ENCODE measurements around the gene AAMP. TPM values are rescaled to one million over a fixed set of nuclear protein-coding genes. Genes with fewer than 3 reads are reported as not detected.
"Not testable (repeated sequence)": the region's sequence is repeated elsewhere in the genome, so short reads cannot be mapped to it uniquely, and the experiment has no call there.

Gene AAMP
- total and polyA plus RNA-seq, 4 donors: 82.1 to 128 (median 113) TPM

DNA sequence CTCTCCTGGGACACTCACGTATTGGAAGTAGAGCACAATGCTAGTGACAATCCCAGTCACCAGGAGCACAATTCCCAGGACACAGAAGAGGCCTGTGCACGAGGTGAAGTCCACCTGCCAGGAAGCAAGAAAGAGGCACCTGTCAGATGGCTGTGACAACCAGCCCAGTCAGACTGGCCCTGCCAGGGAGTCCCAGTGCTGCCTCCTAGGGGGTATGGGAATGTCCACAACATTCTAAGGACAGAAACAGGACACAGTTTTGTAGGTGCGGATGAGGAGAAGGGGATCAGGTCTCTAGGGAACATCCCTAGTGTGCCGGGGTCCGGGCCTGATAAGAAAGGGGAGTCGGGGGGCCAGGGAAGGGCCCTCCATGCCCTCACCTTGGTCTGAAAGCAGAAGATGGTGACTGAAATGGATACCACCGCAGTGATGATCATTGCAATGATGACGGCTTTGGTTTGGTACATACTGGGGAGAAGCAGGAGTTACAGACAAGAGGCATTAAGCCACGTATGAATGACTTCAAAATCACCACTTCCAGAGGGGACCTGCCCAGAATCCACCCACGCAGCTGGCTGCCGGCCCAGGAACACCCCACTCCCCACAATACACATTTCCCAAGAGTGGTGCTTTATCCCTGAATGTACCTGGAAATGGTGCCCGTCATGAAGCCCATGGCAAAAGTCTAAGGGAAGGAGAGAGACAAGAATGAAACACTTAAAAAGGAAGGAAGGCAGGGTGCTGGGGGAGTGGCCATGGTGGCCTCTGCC, 7.2 kb upstream of the AAMP start:
- Histone ChIP-seq H3K27ac (ENCODE audit: low read depth, low read length) (no peak overlapping the region), H3K27me3 (ENCODE audit: control insufficient read depth, insufficient read depth, low read length) (no peaks in the 10 kb centered on the region), H3K36me3 (ENCODE audit: control insufficient read depth, insufficient read depth, low read length) (peaks cover 84% of the 10 kb centered on the region), H3K4me3 (ENCODE audit: low read depth, low read length) (no peak overlapping the region), H3K9me3 (ENCODE audit: control insufficient read depth, insufficient read depth, low read length) (no peaks in the 10 kb centered on the region), H3K4me1 (ENCODE audit: control insufficient read depth, insufficient read depth, low read length) (peaks cover 21% of the 10 kb centered on the region)
- WGBS (ENCODE audit: insufficient coverage): 94% methylated on average over 9 of the region's 12 CpGs
- no peak for DNase-seq (ENCODE audit: low read depth in 4 of 6, low spot score in 6 of 6)

DNA sequence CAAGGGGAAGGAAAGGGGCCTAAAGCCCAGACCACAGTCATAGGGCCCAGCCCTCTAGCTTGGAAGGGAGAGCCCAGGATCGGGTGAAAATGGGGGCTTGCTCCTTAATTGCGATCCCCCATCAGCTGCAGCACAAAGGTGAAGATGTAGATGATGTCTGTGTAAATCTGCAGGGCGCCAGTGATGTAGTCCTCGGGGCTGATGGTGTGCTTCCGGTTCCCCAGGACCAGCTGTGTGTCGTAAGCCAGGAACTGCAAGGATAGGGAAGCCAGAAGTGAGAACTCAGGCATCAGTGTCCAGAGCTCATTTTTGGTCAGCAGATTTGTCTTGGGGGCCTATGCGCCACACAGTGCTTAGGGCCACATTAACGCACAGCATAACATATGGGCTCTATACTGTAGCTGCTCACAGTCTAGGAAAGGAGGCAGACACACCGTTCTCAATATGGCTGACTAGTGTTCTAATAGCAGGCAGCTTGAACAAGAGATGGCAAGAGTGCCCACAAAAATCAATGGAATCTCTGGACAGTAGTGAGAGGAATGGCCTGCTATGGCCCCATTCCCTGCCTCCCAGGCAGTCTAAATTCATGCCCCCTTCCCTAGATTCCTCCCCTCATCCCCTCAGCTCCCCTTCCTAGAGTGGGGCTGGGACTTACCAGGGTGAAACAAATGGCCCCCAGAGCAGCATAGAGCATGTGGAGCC, 5.6 kb upstream of the AAMP start:
- DNase-seq (ENCODE audit: low read depth in 4 of 6, low spot score in 6 of 6): no peak
- WGBS (ENCODE audit: insufficient coverage): 97% methylated on average over 9 of the region's 9 CpGs
- H3K27me3 ChIP-seq (ENCODE audit: control insufficient read depth, insufficient read depth, low read length): no peaks in the 10 kb centered on the region
- peaks cover 76% of the 10 kb centered on the region for H3K36me3 ChIP-seq (ENCODE audit: control insufficient read depth, insufficient read depth, low read length)
- H3K4me1 ChIP-seq (ENCODE audit: control insufficient read depth, insufficient read depth, low read length): peaks cover 22% of the 10 kb centered on the region
- H3K9me3 ChIP-seq (ENCODE audit: control insufficient read depth, insufficient read depth, low read length): no peaks in the 10 kb centered on the region
- H3K4me3 ChIP-seq (ENCODE audit: low read depth, low read length): no peak overlapping the region
- H3K27ac ChIP-seq (ENCODE audit: low read depth, low read length): no peak overlapping the region

DNA sequence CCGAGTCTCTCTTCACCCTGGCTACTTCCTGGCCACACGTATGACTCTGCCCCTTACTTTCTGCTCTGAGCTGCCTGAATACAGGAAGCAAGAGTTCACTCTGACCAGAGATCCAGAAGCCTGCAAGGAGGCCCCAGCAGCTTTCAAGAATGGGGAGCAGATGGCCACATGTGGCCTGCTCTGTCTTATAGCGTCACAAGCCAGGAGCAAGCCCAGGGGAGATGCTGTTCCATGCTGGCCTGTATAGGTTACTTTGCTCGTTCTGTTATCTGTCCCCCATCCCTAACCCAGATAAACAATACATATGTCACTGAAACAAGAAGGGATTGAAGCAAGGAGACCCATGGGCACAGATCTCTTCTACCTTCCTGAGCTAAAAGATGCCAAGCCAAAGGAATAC, 4.6 kb upstream of the AAMP start:
- H3K27me3 ChIP-seq (ENCODE audit: control insufficient read depth, insufficient read depth, low read length): no peaks in the 10 kb centered on the region
- H3K4me1 ChIP-seq (ENCODE audit: control insufficient read depth, insufficient read depth, low read length): peaks cover 22% of the 10 kb centered on the region
- WGBS (ENCODE audit: insufficient coverage): 88% methylated on average over 3 of the region's 4 CpGs
- no peaks in the 10 kb centered on the region for H3K9me3 ChIP-seq (ENCODE audit: control insufficient read depth, insufficient read depth, low read length)
- no peak overlapping the region for H3K27ac ChIP-seq (ENCODE audit: low read depth, low read length)
- no peak for DNase-seq (ENCODE audit: low read depth in 4 of 6, low spot score in 6 of 6)
- no peak overlapping the region for H3K4me3 ChIP-seq (ENCODE audit: low read depth, low read length)
- H3K36me3 ChIP-seq (ENCODE audit: control insufficient read depth, insufficient read depth, low read length): peaks cover 67% of the 10 kb centered on the region

DNA sequence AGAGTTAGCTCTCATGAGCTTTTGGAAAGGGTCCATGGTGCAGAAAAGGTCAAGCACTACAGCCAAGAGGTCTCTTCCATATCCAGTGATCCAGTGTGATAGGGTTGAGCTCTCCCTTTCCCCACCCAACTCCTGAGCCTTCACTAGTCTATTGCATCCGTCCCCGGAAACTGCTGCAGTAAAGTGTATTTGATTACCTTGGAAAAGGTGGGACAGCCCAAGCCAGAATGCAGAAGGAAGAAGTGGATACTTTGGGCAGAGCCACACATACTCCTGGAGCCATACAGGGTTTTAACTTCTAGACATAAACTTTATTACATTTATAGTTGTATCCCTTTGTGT, 3.9 kb upstream of the AAMP start:
- DNase-seq (ENCODE audit: low read depth in 4 of 6, low spot score in 6 of 6): no peak
- Histone ChIP-seq H3K27ac (ENCODE audit: low read depth, low read length) (no peak overlapping the region), H3K4me3 (ENCODE audit: low read depth, low read length) (no peak overlapping the region), H3K9me3 (ENCODE audit: control insufficient read depth, insufficient read depth, low read length) (no peaks in the 10 kb centered on the region), H3K27me3 (ENCODE audit: control insufficient read depth, insufficient read depth, low read length) (no peaks in the 10 kb centered on the region), H3K36me3 (ENCODE audit: control insufficient read depth, insufficient read depth, low read length) (peaks cover 60% of the 10 kb centered on the region), H3K4me1 (ENCODE audit: control insufficient read depth, insufficient read depth, low read length) (peaks cover 29% of the 10 kb centered on the region)
- no CpG with 5 or more reads among the region's 2 CpGs for WGBS (ENCODE audit: insufficient coverage)

DNA sequence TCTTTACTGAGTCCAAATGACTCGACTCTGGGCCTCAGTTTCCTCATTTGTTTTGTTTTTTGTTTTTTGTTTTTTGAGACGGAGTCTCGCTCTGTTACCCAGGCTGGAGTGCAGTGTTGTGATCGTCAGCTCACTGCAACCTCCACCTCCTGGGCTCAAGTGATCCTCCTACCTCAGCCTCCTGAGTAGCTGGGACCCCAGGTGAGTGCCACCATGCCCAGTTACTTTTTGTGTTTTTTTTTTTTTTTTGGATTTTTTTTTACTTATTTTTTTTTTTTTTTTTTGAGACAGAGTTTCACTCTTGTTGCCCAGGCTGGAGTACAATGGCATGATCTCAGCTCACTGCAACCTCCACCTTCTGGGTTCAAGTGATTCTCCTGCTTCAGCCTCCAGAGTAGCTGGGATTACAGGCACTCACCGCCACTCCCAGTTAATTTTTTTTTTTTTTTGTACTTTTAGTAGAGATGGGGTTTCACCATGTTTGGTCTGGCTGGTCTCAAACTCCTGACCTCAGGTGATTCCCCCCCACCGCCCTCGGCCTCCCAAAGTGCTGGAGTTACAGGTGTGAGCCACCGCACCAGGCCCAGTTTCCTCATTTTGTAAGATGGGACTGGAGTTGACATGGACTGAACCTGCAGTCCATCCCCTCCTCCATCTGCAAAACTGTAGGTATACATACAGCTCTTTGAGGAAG, 3.4 kb upstream of the AAMP start:
- H3K4me3 ChIP-seq (ENCODE audit: low read depth, low read length); H3K9me3 ChIP-seq (ENCODE audit: control insufficient read depth, insufficient read depth, low read length); H3K27me3 ChIP-seq (ENCODE audit: control insufficient read depth, insufficient read depth, low read length); DNase-seq (ENCODE audit: low read depth in 4 of 6, low spot score in 6 of 6): not testable (repeated sequence)
- 93% methylated on average over 3 of the region's 8 CpGs for WGBS (ENCODE audit: insufficient coverage)
- peaks cover 54% of the 10 kb centered on the region for H3K36me3 ChIP-seq (ENCODE audit: control insufficient read depth, insufficient read depth, low read length)
- H3K4me1 ChIP-seq (ENCODE audit: control insufficient read depth, insufficient read depth, low read length): peaks cover 32% of the 10 kb centered on the region
- H3K27ac ChIP-seq (ENCODE audit: low read depth, low read length): peak overlapping the region; percentile 73

DNA sequence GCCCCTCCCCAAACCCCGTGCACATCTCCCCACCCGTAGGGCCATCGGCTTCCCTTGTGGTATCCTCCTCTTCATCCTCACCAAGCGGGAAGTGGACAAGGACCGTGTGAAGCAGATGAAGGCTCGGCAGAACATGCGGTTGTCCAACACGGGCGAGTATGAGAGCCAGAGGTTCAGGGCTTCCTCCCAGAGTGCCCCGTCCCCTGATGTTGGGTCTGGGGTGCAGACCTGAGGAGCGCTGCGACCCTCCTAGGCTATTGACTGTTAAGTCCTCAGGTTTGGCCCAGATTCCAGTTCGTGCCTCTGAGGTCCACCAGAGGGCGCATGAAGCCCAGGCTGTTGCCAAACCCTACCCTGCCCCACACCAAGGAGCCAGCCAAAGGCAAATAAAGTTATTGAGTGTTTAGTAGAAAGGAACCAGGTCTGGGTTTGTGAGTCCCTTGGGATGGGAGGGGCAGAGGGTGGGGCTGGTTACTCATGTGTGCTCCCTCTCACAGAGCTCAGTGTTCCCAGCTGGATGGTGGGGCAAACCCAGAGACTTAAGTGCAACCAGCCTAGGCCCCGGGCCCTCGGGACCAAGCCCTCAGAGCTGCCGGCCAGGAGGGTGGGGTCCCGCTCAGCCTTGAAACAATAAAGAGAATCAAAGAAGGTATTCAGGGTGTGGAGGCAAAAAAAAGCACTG, 2.7 kb upstream of the AAMP start:
- Histone ChIP-seq H3K36me3 (ENCODE audit: control insufficient read depth, insufficient read depth, low read length) (peaks cover 49% of the 10 kb centered on the region), H3K4me1 (ENCODE audit: control insufficient read depth, insufficient read depth, low read length) (peaks cover 32% of the 10 kb centered on the region), H3K9me3 (ENCODE audit: control insufficient read depth, insufficient read depth, low read length) (no peaks in the 10 kb centered on the region), H3K4me3 (ENCODE audit: low read depth, low read length) (no peak overlapping the region), H3K27me3 (ENCODE audit: control insufficient read depth, insufficient read depth, low read length) (no peaks in the 10 kb centered on the region), H3K27ac (ENCODE audit: low read depth, low read length) (peak overlapping the region; percentile 73)
- DNase-seq (ENCODE audit: low read depth in 4 of 6, low spot score in 6 of 6): peak; percentile 50 to 90 (median 62)
- 27% methylated on average over 11 of the region's 18 CpGs for WGBS (ENCODE audit: insufficient coverage)

DNA sequence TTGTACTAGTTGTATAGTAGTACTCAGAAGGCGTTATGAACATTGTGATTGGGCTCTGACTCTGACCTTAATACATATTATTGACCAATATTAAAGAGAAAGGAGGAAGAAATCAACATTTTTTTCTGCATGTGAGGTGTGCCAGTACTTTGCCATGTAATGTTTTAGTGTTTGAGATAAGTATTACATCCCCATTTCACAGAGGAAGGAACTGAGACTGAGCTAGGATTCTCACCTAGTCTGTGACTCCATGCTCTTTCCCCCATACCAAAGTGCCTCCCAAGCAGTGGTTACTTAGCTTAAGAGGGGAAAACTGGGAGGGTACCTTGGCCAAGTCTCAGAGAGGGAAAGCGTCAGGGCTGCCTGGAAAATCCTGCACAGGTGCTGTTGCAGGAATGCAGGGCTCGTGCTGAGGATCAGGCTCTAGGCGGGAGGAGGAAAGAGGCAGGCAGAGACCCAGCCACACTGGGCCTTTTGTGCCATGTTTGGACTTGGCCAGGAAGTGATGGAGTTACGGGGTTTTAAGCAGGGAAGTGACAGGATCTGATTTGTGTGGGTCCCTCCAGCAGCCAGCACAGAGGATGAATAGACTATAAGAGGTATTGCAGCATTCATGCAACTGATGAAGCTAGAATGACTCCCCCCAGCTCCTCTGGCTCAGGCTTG, 2.1 kb upstream of the AAMP start:
- WGBS (ENCODE audit: insufficient coverage): 73% methylated on average over 3 of the region's 5 CpGs
- Histone ChIP-seq H3K36me3 (ENCODE audit: control insufficient read depth, insufficient read depth, low read length) (peaks cover 49% of the 10 kb centered on the region), H3K4me3 (ENCODE audit: low read depth, low read length) (peak overlapping the region; percentile 98), H3K9me3 (ENCODE audit: control insufficient read depth, insufficient read depth, low read length) (no peaks in the 10 kb centered on the region), H3K27ac (ENCODE audit: low read depth, low read length) (no peak overlapping the region), H3K4me1 (ENCODE audit: control insufficient read depth, insufficient read depth, low read length) (peaks cover 32% of the 10 kb centered on the region), H3K27me3 (ENCODE audit: control insufficient read depth, insufficient read depth, low read length) (no peaks in the 10 kb centered on the region)
- DNase-seq (ENCODE audit: low read depth in 4 of 6, low spot score in 6 of 6): no peak

DNA sequence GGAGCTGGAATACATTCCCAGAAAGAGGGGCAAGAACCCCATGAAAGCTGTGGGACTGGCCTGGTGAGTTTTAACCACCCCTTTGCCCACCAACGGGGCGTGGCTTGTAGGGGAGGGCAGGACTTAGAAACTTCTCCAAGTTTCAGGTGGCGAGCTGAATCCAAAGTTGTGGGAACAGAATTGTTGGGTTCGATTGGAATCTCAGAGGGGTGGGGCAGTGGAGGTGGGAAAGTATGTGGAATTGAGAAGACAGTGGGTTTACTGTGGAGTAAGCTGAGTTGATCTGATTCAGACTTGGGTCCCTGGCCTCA, 1.5 kb upstream of the AAMP start:
- H3K4me3 ChIP-seq (ENCODE audit: low read depth, low read length): peak overlapping the region; percentile 98

More for the DNA sequence above, 1.5 kb upstream of the AAMP start:
- no peaks in the 10 kb centered on the region for H3K27me3 ChIP-seq (ENCODE audit: control insufficient read depth, insufficient read depth, low read length)
- H3K36me3 ChIP-seq (ENCODE audit: control insufficient read depth, insufficient read depth, low read length): peaks cover 49% of the 10 kb centered on the region
- no peak for DNase-seq (ENCODE audit: low read depth in 4 of 6, low spot score in 6 of 6)
- peak overlapping the region; percentile 7 for H3K27ac ChIP-seq (ENCODE audit: low read depth, low read length)
- peaks cover 32% of the 10 kb centered on the region for H3K4me1 ChIP-seq (ENCODE audit: control insufficient read depth, insufficient read depth, low read length)
- 56% methylated on average over 4 of the region's 4 CpGs for WGBS (ENCODE audit: insufficient coverage)
- H3K9me3 ChIP-seq (ENCODE audit: control insufficient read depth, insufficient read depth, low read length): no peaks in the 10 kb centered on the region
